HG02852 (cell line): ENCODE results near the gene NDUFV3.
"Not testable (repeated sequence)": the region's sequence is repeated elsewhere in the genome, so short reads cannot be mapped to it uniquely, and the experiment has no call there.

Experiments
- ATAC-seq: cut with Tn5 transposase; IDR thresholded peaks from one replicate; pipeline ENCODE4 v1.9.1; 2021; ENCODE audit warnings: mild to moderate bottlenecking, moderate library complexity; ENCODE audit not compliant: unreplicated experiment

NDUFV3 gene

DNA sequence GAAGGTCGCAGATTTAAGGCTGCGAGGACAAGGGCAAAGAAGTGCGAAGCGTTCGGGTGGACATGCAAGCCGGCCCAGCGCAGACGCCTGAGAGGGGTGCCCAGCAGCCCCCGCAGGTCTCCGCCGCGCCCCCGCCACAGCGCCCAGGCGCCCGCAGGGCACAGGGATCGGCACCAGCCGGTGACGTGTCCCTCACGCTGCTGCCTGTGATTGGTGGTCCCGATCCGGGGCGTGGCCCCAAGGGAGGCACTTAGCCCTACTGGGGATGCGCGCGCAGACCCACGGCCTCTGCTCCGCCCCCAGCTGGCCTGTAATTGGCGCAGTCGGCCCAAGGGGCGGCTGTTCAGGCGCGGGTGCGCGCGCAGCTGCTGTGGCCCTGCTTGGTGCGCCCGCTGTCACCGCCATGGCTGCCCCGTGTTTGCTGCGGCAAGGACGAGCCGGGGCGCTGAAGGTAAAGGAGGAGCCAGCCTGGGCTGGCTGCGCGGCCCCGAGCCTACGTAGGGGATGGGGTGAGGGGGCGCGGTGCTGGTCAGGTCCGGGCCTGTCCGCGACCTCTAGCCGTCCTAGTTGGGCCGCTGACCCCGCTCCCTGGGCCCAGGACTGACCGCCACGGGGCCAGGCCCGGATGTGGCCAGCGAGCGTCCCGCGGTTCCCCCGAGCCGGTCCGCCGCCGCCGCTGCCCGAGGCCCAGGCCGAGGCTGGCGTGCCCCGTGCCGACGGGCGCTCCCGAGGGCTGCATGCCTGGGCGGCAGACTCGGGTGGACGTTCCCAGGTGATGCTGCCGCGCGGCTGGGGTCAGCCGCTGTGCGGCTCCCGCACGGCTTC, at the start of gene NDUFV3:
Gene NDUFV3, plus strand, starts transcription at position 379 of the 825 bp plus-strand sequence. Its CDS starts 25 bp downstream, at position 404.
- peak; percentile 88 for ATAC-seq

- ATAC-seq, result no peak
These were observed 48.5 kb upstream of the NDUFV3 start for GRCh38 chr21:42844411-42845113.

DNA sequence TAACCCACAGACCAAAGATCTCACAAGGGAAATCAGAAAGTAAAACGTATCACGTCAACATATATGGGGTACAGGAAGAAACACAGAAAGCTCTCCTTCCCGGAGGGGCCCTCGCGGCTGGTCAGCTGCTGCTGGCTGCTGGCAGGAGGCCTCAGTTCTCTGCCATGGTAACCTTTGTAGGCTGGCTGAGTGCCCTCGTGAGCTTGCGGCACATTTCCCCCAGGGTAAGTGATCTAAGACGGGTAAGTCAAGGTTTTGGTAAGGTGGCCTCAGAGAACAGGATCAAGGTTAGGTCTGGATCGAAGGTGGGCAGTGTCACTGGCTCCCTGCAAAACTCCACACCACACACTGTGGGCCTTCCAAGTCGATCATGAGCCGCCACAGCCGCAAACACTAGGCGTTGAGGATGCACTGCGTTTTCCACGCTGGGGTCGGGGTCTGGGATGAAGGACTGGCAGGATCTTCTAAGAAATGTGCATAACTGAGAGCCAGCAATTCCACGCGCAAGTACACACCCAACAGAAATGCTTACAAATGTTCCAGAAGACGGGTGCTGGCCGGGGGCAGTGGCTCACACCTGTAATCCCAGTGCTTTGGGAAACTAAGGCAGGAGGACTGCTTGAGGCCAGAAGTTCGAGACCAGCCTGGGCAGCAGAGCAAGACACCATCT, 47.7 kb upstream of the NDUFV3 start:
- no peak for ATAC-seq

- ATAC-seq, result no peak
These were observed 46.9 kb upstream of the NDUFV3 start for GRCh38 chr21:42846221-42846620.

DNA sequence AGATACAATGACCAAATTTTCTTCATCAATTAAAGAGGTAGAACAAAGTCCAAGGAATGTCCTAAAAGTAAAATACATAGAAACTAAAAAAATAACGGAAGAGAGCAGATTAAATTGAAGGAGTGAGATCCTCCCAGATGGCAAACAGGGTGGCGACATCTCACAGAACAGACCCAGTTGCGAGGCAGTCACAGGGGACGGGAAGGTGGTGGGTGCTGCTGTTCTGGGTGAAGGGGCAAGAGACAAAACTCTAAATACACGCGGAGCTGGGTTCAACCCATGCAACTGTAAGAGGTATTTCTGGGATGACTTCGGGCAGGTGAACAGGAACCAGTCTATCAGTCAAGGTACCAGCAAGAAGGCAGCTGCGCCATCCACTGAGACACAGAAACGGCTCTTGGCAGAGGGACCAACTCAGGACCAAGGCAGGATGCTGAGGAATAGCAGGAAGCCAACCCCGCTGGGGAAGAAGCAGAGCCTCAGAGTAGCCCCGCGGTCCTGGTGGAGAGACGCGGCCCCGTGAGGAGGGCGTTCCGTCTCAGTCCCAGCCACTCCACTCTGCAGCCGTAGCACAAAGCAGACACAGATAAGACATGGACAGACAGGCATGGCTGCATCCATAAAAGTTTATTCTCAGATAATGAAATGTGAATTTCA, 45.9 kb upstream of the NDUFV3 start:
- no peak for ATAC-seq

GRCh38 chr21:42847726-42848125, 45.4 kb upstream of the NDUFV3 start:
- ATAC-seq, result no peak

DNA sequence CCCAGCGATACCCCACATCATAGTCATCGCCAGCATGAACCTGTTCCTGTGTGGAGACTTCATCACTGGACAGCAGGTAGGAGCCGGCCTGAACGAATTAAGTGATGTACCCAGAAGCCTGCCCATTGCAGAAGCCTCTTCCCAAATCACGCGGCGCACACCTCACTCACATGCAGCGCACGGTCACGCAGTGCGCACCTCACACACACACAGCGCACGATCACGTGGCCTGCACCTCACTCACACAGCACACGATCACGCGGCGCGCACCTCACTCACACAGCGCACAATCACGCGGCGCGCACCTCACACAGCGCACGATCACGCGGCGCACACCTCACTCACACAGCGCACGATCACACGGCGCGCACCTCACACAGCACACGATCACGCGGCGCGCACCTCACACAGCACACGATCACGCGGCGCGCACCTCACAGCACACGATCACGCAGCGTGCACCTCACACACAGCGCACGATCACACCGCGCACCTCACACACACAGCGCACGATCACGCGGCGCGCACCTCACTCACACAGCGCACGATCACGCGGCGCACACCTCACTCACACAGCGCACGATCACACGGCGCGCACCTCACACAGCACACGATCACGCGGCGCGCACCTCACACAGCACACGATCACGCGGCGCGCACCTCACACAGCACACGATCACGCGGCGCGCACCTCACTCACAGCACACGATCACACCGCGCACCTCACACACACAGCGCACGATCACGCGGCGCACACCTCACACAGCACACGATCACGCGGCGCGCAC, 44.8 kb upstream of the NDUFV3 start:
- ATAC-seq, result not testable (repeated sequence)

GRCh38 chr21:42848932-42849758, 44.0 kb upstream of the NDUFV3 start:
- no peak for ATAC-seq

DNA sequence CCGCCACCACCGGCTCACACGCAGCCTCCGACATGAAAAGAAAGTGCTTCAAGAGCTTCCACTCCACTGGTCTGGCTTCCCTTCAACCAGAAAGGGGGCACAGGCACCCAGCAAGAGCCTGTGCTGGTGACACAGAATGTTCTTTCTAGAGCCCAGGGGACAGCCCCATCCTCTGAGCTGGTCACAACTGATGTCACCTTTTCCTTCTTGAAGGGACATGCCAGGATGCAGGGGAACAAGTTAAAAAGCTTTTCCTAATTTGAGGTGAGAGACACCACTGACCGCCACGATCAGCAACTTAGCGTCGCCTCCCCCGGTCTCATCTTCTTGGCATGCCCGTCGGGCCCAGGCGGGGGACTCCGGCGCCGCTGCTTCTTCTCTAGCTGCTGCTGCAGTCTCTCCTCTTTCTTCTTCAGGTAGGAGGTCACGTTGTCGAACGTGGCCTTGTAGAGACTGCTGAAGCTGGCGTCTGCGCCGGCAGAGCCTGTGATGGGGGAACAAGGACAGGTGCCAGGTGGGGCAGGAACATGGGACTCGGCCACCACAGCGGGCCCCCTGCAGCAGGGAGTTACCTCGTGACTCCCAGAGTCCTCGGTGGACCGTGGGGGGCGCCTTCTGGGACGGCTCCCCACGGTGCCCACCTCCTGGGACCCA, 43.2 kb upstream of the NDUFV3 start:
- no peak for ATAC-seq

DNA sequence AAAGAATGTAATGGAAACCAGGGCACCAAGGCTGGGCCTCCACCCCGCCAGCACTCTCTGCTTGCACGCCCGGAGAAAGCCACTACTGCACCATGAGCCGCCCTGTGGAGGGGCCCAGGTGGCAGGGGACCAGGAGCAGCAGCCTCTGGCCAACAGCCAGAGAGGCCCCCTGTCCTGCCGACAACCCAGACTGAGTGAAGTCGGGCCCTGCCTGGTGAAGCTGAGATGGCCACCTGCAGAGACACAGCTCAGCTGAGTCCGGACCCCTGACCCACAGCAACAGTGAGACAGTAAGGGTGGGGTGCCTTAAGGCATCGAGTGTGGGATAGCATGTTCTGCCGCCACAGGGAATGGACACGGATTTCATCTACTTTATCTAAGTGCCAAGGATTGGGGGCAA, 42.6 kb upstream of the NDUFV3 start:
- ATAC-seq, result no peak

GRCh38 chr21:42850866-42851391, 42.2 kb upstream of the NDUFV3 start:
- ATAC-seq, result no peak

GRCh38 chr21:42851812-42852665, 41.1 kb upstream of the NDUFV3 start:
- ATAC-seq, result no peak

GRCh38 chr21:42852925-42853570, 40.1 kb upstream of the NDUFV3 start:
- no peak for ATAC-seq

- no peak for ATAC-seq
These were observed 39.5 kb upstream of the NDUFV3 start for GRCh38 chr21:42853621-42854020.

DNA sequence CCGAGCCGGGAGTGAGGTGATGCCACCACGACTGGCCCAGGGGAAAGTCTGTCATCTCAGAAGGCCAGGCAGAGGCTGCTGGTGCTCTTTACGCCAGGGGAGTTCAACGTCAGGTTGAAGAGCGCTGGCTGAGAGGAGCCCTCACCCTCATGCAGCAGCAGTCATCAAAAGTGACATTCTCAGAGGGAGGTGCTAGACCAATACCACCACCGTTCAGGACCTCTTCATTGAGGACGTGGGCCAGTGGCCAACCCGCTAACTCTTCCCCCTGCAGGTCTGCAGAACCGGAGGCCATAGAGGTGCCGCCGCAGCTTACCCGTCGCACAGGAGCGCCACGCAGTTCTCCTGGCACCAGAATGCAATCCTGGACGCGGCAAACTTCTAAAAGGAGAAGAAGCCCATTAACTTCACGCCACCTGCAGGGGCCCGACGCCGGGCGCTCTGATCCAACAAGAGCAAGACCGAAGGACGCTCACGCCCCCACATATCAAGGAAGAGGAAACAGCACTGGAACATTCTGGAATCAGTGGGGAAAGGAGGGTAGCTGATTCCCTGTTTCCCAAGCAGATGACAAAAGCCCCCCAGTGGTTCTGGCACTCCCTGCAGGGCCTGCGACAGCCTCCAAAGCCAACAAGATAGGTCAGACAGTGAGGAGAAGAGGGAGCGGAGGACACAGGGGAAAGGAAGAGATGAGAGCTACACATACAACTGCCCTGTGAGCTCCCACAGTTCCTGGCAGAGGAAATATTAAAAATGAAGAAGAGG, 38.7 kb upstream of the NDUFV3 start:
- no peak for ATAC-seq

DNA sequence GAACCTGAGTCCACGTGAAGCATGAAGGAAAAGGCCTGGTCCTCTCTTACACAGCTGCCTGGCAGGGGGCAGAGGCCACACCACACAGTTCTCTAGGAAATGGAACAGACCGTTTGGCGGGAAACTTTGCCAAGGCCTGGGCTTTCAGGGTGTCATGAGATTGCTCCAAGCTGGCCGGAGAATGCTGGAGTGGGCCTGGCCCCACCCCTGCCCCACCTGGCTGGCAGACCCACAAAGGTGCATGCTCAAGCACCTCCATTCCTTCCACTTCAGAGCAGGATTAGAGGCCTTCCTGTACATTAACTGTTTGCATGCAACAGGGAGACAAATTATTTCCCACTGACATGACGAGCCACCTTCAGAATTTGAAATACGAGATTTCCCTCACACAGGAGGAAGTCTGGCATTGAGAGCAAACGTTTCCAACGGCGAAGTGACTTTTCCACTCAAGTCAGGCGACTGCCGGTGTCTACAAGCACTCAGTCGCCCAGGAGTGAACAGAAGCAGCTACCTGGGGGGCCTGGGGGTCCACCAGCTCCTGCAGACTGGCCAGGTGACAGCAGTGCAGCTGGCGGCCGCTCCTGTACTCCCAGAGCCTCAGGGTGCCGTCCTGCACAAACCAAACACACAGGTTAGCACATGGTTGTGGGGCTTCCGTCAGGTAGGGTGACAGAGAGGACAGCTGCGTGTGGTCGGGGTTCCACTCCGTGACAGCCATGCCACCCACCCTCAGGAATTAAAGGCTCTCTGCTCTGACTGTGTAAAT, 37.8 kb upstream of the NDUFV3 start:
- ATAC-seq, result no peak
